GM19372 (cell line): Measurements from ENCODE around the gene FOXL1.

Experiments used
- ATAC-seq: cut with Tn5 transposase; IDR thresholded peaks from one replicate; pipeline ENCODE4 v1.9.1; 2021; ENCODE audit warnings: mild to moderate bottlenecking, low read depth, moderate library complexity; ENCODE audit not compliant: unreplicated experiment

The FOXL1 gene

GRCh38 chr16:86625821-86626220 lies 47.5 kb downstream of the FOXL1 start:
- no peak for ATAC-seq

GRCh38 chr16:86626284-86626683 lies 47.9 kb downstream of the FOXL1 start:
- no peak for ATAC-seq

GRCh38 chr16:86626966-86627365 lies 48.6 kb downstream of the FOXL1 start:
- no peak for ATAC-seq

GRCh38 chr16:86628614-86629013 lies 50.3 kb downstream of the FOXL1 start:
- no peak for ATAC-seq

- ATAC-seq: no peak
Measured at GRCh38 chr16:86630471-86630870, 52.1 kb downstream of the FOXL1 start.

GRCh38 chr16:86631444-86631843 lies 53.1 kb downstream of the FOXL1 start:
- ATAC-seq: no peak
